ENCODE data around the gene LRRC8E.

DNA sequence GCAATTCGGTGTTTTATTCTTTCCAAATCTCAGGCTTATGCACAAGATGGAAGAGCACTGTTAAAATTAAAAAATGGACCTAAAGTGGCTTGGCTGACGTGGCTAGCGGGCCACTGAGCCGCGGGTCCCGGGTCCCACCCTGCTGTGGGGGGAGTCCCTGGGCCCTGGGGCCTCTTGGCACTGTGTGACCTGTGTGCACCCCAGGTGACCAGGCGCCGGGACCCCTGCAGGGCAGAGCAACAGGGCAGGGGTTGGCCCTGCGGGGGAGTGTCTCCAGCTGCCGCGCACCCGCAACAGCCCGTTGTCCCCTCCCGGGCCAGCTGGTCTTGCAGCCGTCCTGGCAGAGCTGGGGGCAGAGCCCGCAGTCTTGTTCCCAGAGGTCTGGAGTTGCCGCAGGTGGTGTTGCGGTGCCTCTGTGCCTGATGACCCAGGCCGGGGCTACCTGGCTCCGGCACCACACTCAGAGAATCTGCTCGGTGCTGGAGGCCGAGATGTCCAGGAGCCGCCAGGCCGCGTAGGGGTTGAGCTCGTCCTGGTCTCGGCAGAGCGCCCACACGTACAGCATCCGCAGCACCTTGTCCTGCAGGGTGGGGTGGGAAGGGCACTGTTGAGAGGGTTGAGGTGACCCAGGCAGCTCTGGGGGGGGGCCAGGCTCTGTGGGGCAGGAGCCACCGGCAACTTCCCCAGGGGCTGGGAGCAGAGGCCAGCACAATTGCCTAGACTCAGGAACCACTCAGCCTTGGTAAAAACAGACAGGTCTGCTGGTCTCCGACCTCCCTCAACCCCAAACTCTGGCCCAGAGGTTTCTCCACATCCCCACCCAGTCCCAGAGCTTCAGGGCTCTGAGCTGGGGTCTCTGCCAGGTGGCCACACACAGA, 38.7 kb downstream of the LRRC8E start:
- no peak for TF ChIP-seq JUN (CRISPR knock-in tag; IDR thresholded peaks at IDR 0.05)
- TF ChIP-seq, protein P1, sequence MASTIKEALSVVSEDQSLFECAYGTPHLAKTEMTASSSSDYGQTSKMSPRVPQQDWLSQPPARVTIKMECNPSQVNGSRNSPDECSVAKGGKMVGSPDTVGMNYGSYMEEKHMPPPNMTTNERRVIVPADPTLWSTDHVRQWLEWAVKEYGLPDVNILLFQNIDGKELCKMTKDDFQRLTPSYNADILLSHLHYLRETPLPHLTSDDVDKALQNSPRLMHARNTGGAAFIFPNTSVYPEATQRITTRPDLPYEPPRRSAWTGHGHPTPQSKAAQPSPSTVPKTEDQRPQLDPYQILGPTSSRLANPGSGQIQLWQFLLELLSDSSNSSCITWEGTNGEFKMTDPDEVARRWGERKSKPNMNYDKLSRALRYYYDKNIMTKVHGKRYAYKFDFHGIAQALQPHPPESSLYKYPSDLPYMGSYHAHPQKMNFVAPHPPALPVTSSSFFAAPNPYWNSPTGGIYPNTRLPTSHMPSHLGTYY (CRISPR knock-in tag; IDR thresholded peaks at IDR 0.05): no peak

All from WTC11 (cell line).